Measurements from ENCODE around the gene BACH2. TPM values are rescaled to one million over a fixed set of nuclear protein-coding genes. Genes with fewer than 3 reads are reported as not detected.
"Not testable (repeated sequence)": the region's sequence is repeated elsewhere in the genome, so short reads cannot be mapped to it uniquely, and the experiment has no call there.

BACH2 gene
- total and polyA plus RNA-seq, 5 donors, result 0.61 to 2.8 (median 1.5) TPM

- H3K4me1 ChIP-seq (ENCODE audit: control insufficient read depth, insufficient read depth, low read length), result no peaks in the 10 kb centered on the region
- H3K27me3 ChIP-seq (ENCODE audit: control insufficient read depth, insufficient read depth), result no peaks in the 10 kb centered on the region
- ATAC-seq (no peak), DNase-seq (no peak)
- WGBS, result 90% methylated on average over 6 of the region's 6 CpGs
- no peak overlapping the region for H3K27ac ChIP-seq (ENCODE audit: low read length)
- no peak overlapping the region for H3K4me3 ChIP-seq (ENCODE audit: low read length)
- intact Hi-C loops (cut with DNase I), result no loop called here
- no peaks in the 10 kb centered on the region for H3K9me3 ChIP-seq (ENCODE audit: control insufficient read depth, low read length)
Measured at GRCh38 chr6:90074161-90074850, 222.3 kb downstream of the BACH2 start.

- DNase-seq, result no peak
Measured at GRCh38 chr6:90072935-90073464, 223.6 kb downstream of the BACH2 start.

GRCh38 chr6:90072501-90072900 lies 224.1 kb downstream of the BACH2 start:
- intact Hi-C loops (cut with DNase I), result no loop called here
- DNase-seq, result no peak
- no peaks in the 10 kb centered on the region for H3K27me3 ChIP-seq (ENCODE audit: control insufficient read depth, insufficient read depth)
- H3K9me3 ChIP-seq (ENCODE audit: control insufficient read depth, low read length), result no peaks in the 10 kb centered on the region
- H3K4me3 ChIP-seq (ENCODE audit: low read length), result no peak overlapping the region
- H3K4me1 ChIP-seq (ENCODE audit: control insufficient read depth, insufficient read depth, low read length), result no peaks in the 10 kb centered on the region
- WGBS, result 94% methylated on average over 3 of the region's 3 CpGs
- no peak overlapping the region for H3K27ac ChIP-seq (ENCODE audit: low read length)
- no peak for ATAC-seq

More at GRCh38 chr6:90072935-90073464, 223.6 kb downstream of the BACH2 start:
- Histone ChIP-seq H3K27me3 (ENCODE audit: control insufficient read depth, insufficient read depth) (no peaks in the 10 kb centered on the region), H3K4me1 (ENCODE audit: control insufficient read depth, insufficient read depth, low read length) (no peaks in the 10 kb centered on the region), H3K4me3 (ENCODE audit: low read length) (no peak overlapping the region), H3K9me3 (ENCODE audit: control insufficient read depth, low read length) (no peaks in the 10 kb centered on the region), H3K27ac (ENCODE audit: low read length) (no peak overlapping the region)
- intact Hi-C loops (cut with DNase I), result no loop called here
- 77% methylated on average over 11 of the region's 11 CpGs for WGBS
- ATAC-seq, result no peak

GRCh38 chr6:90068703-90069523 lies 227.7 kb downstream of the BACH2 start:
- intact Hi-C loops (cut with DNase I), result no loop called here
- 65% methylated on average over 12 of the region's 12 CpGs for WGBS

GRCh38 chr6:90068264-90068663 lies 228.4 kb downstream of the BACH2 start:
- H3K9me3 ChIP-seq (ENCODE audit: control insufficient read depth, low read length), result no peaks in the 10 kb centered on the region
- intact Hi-C loops (cut with DNase I), result no loop called here
- no peak overlapping the region for H3K4me3 ChIP-seq (ENCODE audit: low read length)
- ATAC-seq, result peak in 1 of 2 donors; percentile 64
- 48% methylated on average over 2 of the region's 2 CpGs for WGBS
- H3K27me3 ChIP-seq (ENCODE audit: control insufficient read depth, insufficient read depth), result no peaks in the 10 kb centered on the region
- H3K27ac ChIP-seq (ENCODE audit: low read length), result no peak overlapping the region
- no peak for DNase-seq
- H3K4me1 ChIP-seq (ENCODE audit: control insufficient read depth, insufficient read depth, low read length), result no peaks in the 10 kb centered on the region

More at GRCh38 chr6:90068703-90069523, 227.7 kb downstream of the BACH2 start:
- no peaks in the 10 kb centered on the region for H3K27me3 ChIP-seq (ENCODE audit: control insufficient read depth, insufficient read depth)
- no peak overlapping the region for H3K4me3 ChIP-seq (ENCODE audit: low read length)
- no peak overlapping the region for H3K27ac ChIP-seq (ENCODE audit: low read length)
- ATAC-seq, result no peak
- H3K9me3 ChIP-seq (ENCODE audit: control insufficient read depth, low read length), result no peaks in the 10 kb centered on the region
- DNase-seq, result no peak
- no peaks in the 10 kb centered on the region for H3K4me1 ChIP-seq (ENCODE audit: control insufficient read depth, insufficient read depth, low read length)

- Histone ChIP-seq H3K27ac (ENCODE audit: low read length) (no peak overlapping the region), H3K4me1 (ENCODE audit: control insufficient read depth, insufficient read depth, low read length) (no peaks in the 10 kb centered on the region), H3K27me3 (ENCODE audit: control insufficient read depth, insufficient read depth) (no peaks in the 10 kb centered on the region), H3K4me3 (ENCODE audit: low read length) (no peak overlapping the region), H3K9me3 (ENCODE audit: control insufficient read depth, low read length) (no peaks in the 10 kb centered on the region)
- DNase-seq (no peak), ATAC-seq (no peak)
- WGBS, result 97% methylated on average over 4 of the region's 4 CpGs
- intact Hi-C loops (cut with DNase I), result no loop called here
Measured at GRCh38 chr6:90066697-90067096, 229.9 kb downstream of the BACH2 start.

- 97% methylated on average over 2 of the region's 2 CpGs for WGBS
- H3K4me1 ChIP-seq (ENCODE audit: control insufficient read depth, insufficient read depth, low read length), result no peaks in the 10 kb centered on the region
- ATAC-seq, result no peak
- no peak for DNase-seq
- H3K4me3 ChIP-seq (ENCODE audit: low read length), result no peak overlapping the region
- intact Hi-C loops (cut with DNase I), result no loop called here
- no peaks in the 10 kb centered on the region for H3K9me3 ChIP-seq (ENCODE audit: control insufficient read depth, low read length)
- no peaks in the 10 kb centered on the region for H3K27me3 ChIP-seq (ENCODE audit: control insufficient read depth, insufficient read depth)
- no peak overlapping the region for H3K27ac ChIP-seq (ENCODE audit: low read length)
Measured at GRCh38 chr6:90065173-90065572, 231.5 kb downstream of the BACH2 start.

GRCh38 chr6:90062667-90063066 lies 234.0 kb downstream of the BACH2 start:
- Histone ChIP-seq H3K27ac (ENCODE audit: low read length) (no peak overlapping the region), H3K4me1 (ENCODE audit: control insufficient read depth, insufficient read depth, low read length) (no peaks in the 10 kb centered on the region), H3K9me3 (ENCODE audit: control insufficient read depth, low read length) (no peaks in the 10 kb centered on the region), H3K27me3 (ENCODE audit: control insufficient read depth, insufficient read depth) (no peaks in the 10 kb centered on the region), H3K4me3 (ENCODE audit: low read length) (no peak overlapping the region)
- WGBS, result 51% methylated on average over 2 of the region's 2 CpGs
- no peak for DNase-seq
- no peak for ATAC-seq
- intact Hi-C loops (cut with DNase I), result no loop called here

- no peaks in the 10 kb centered on the region for H3K27me3 ChIP-seq (ENCODE audit: control insufficient read depth, insufficient read depth)
- intact Hi-C loops (cut with DNase I), result no loop called here
- no peaks in the 10 kb centered on the region for H3K4me1 ChIP-seq (ENCODE audit: control insufficient read depth, insufficient read depth, low read length)
- DNase-seq (no peak), ATAC-seq (no peak)
- H3K27ac ChIP-seq (ENCODE audit: low read length), result no peak overlapping the region
- H3K4me3 ChIP-seq (ENCODE audit: low read length), result no peak overlapping the region
- no peaks in the 10 kb centered on the region for H3K9me3 ChIP-seq (ENCODE audit: control insufficient read depth, low read length)
- 80% methylated on average over 4 of the region's 4 CpGs for WGBS
Measured at GRCh38 chr6:90062051-90062450, 234.6 kb downstream of the BACH2 start.

GRCh38 chr6:90059178-90059577 lies 237.5 kb downstream of the BACH2 start:
- ATAC-seq; H3K27me3 ChIP-seq (ENCODE audit: control insufficient read depth, insufficient read depth); H3K4me1 ChIP-seq (ENCODE audit: control insufficient read depth, insufficient read depth, low read length); H3K9me3 ChIP-seq (ENCODE audit: control insufficient read depth, low read length); H3K4me3 ChIP-seq (ENCODE audit: low read length); H3K27ac ChIP-seq (ENCODE audit: low read length); DNase-seq; intact Hi-C loops (cut with DNase I): not testable (repeated sequence)
- WGBS, result 85% methylated on average over 3 of the region's 3 CpGs

- H3K27me3 ChIP-seq (ENCODE audit: control insufficient read depth, insufficient read depth); H3K4me1 ChIP-seq (ENCODE audit: control insufficient read depth, insufficient read depth, low read length); H3K4me3 ChIP-seq (ENCODE audit: low read length); DNase-seq; intact Hi-C loops (cut with DNase I); ATAC-seq; H3K27ac ChIP-seq (ENCODE audit: low read length); H3K9me3 ChIP-seq (ENCODE audit: control insufficient read depth, low read length): not testable (repeated sequence)
- 92% methylated on average over 1 of the region's 1 CpG for WGBS
Measured at GRCh38 chr6:90055924-90056323, 240.7 kb downstream of the BACH2 start.

Measured in right cardiac atrium (tissue), 5 donors.